Suprapubic skin (tissue), 4 donors: ENCODE measurements around the gene TTLL3.

Experiments used
- CTCF ChIP-seq, 2 donors: fragments of 200-600 bp in 1 of 2; fragments of 450-650 bp in 1 of 2; sonication (generic) in 1 of 2; IDR thresholded peaks; one replicate each; pipeline ENCODE4 v1.5.1; 2016 to 2019; ENCODE audit warnings: antibody characterized with exemption in 2 of 2, mild to moderate bottlenecking in 1 of 2, moderate library complexity in 1 of 2
- EP300 ChIP-seq: sonication (generic); formaldehyde crosslinking; IDR thresholded peaks from one replicate; pipeline ENCODE4 v1.6.1; 2017; ENCODE audit warnings: antibody characterized with exemption
- POLR2A ChIP-seq, 2 donors: fragments of 450-650 bp; IDR thresholded peaks; one replicate each; pipeline ENCODE4 v1.6.1; 2017; ENCODE audit warnings: antibody characterized with exemption in 2 of 2, mild to moderate bottlenecking in 2 of 2, moderate library complexity in 2 of 2
- POLR2AphosphoS5 ChIP-seq, 3 donors: sonication (generic); formaldehyde crosslinking; IDR thresholded peaks; one replicate each; pipeline ENCODE4 v1.6.1; 2017; ENCODE audit warnings: antibody characterized with exemption in 3 of 3

- no peak for TF ChIP-seq CTCF (IDR thresholded peaks at IDR 0.05)
- TF ChIP-seq POLR2A (IDR thresholded peaks at IDR 0.05): no peak
- TF ChIP-seq POLR2AphosphoS5 (IDR thresholded peaks at IDR 0.05): no peak
- no peak for TF ChIP-seq EP300
Observed at GRCh38 chr3:9883706-9884554, 73.9 kb downstream of the TTLL3 start.
